H9 (cell line): ENCODE results near the gene MYO18A. TPM values are rescaled to one million over a fixed set of nuclear protein-coding genes. Genes with fewer than 3 reads are reported as not detected.

Experiments used
- DNase-seq: peaks from one replicate; pipeline ENCODE4 v3.0.0-alpha.2; 2017
- H2AFZ ChIP-seq: one replicate; pipeline ENCODE4 v1.6.1; 2013; ENCODE audit warnings: mild to moderate bottlenecking, low read length, control low read depth, moderate library complexity
- H2AK5ac ChIP-seq: 2 replicates; pipeline ENCODE4 v1.6.1; 2013; ENCODE audit warnings: low read length, control low read depth, mixed read lengths; ENCODE audit not compliant: insufficient read length
- H2BK120ac ChIP-seq: one replicate; pipeline ENCODE4 v1.6.1; 2013; ENCODE audit warnings: low read depth, mild to moderate bottlenecking, low read length, control low read depth, inconsistent platforms; ENCODE audit not compliant: poor library complexity, severe bottlenecking
- H2BK12ac ChIP-seq: 2 replicates; pipeline ENCODE4 v1.6.1; 2013; ENCODE audit warnings: low read length, control low read depth, mixed read lengths, low read depth; ENCODE audit not compliant: insufficient read length
- H2BK15ac ChIP-seq: 2 replicates; pipeline ENCODE4 v1.6.1; 2013; ENCODE audit warnings: low read depth, low read length, control low read depth
- H2BK20ac ChIP-seq: one replicate; pipeline ENCODE4 v1.6.1; 2013; ENCODE audit warnings: low read depth, mild to moderate bottlenecking, low read length, control low read depth, inconsistent platforms; ENCODE audit not compliant: poor library complexity, severe bottlenecking
- H2BK5ac ChIP-seq: 2 replicates; pipeline ENCODE4 v1.6.1; 2013; ENCODE audit warnings: low read length, control low read depth, mixed read lengths; ENCODE audit not compliant: insufficient read length
- H3K14ac ChIP-seq: 2 replicates; pipeline ENCODE4 v1.6.1; 2013; ENCODE audit warnings: low read length, control low read depth; ENCODE audit not compliant: insufficient read depth
- H3K18ac ChIP-seq: 2 replicates; pipeline ENCODE4 v1.6.1; 2013; ENCODE audit warnings: low read depth, mild to moderate bottlenecking, mixed read lengths, low read length, control low read depth; ENCODE audit not compliant: insufficient read length
- H3K23ac ChIP-seq: 2 replicates; pipeline ENCODE4 v1.6.1; 2013; ENCODE audit warnings: low read length, control low read depth, mixed read lengths, low read depth; ENCODE audit not compliant: insufficient read length
- H3K23me2 ChIP-seq: 2 replicates; pipeline ENCODE4 v1.6.1; 2013; ENCODE audit warnings: low read depth, mild to moderate bottlenecking, mixed read lengths, low read length, control low read depth; ENCODE audit not compliant: insufficient read length, poor library complexity, severe bottlenecking
- H3K27ac ChIP-seq: 2 replicates; pipeline ENCODE4 v1.5.1; 2013; ENCODE audit warnings: low read length, control low read depth, mixed read lengths, low read depth; ENCODE audit not compliant: insufficient read length
- H3K27me3 ChIP-seq: 2 replicates; pipeline ENCODE4 v1.6.1; 2013; ENCODE audit warnings: low read length, control low read depth, inconsistent platforms; ENCODE audit not compliant: insufficient read depth
- H3K4ac ChIP-seq: 2 replicates; pipeline ENCODE4 v1.6.1; 2013; ENCODE audit warnings: low read depth, mild to moderate bottlenecking, control low read depth, inconsistent platforms, low read length, moderate library complexity
- H3K4me1 ChIP-seq: 2 replicates; pipeline ENCODE4 v1.6.1; 2013; ENCODE audit warnings: low read length, control low read depth, inconsistent platforms; ENCODE audit not compliant: insufficient read depth
- H3K4me2 ChIP-seq: 2 replicates; pipeline ENCODE4 v1.6.1; 2013; ENCODE audit warnings: low read length, control low read depth, mixed read lengths; ENCODE audit not compliant: insufficient read length, insufficient read depth
- H3K56ac ChIP-seq: 2 replicates; pipeline ENCODE4 v1.6.1; 2013; ENCODE audit warnings: low read depth, mild to moderate bottlenecking, mixed read lengths, low read length, control low read depth; ENCODE audit not compliant: insufficient read length
- H3K79me1 ChIP-seq: 2 replicates; pipeline ENCODE4 v1.6.1; 2013; ENCODE audit warnings: low read depth, mild to moderate bottlenecking, moderate library complexity, low read length, control low read depth, inconsistent platforms; ENCODE audit not compliant: insufficient read depth, poor library complexity, severe bottlenecking
- H3K79me2 ChIP-seq: 2 replicates; pipeline ENCODE4 v1.6.1; 2013; ENCODE audit warnings: low read length, control low read depth, inconsistent platforms; ENCODE audit not compliant: insufficient read depth
- H3K9ac ChIP-seq: 2 replicates; pipeline ENCODE4 v1.6.1; 2013; ENCODE audit warnings: low read length, control low read depth, mixed read lengths; ENCODE audit not compliant: insufficient read length; ENCODE audit errors: extremely low read depth
- H3K9me3 ChIP-seq: one replicate; pipeline ENCODE4 v1.6.1; 2013; ENCODE audit warnings: low read depth, low read length, inconsistent platforms; ENCODE audit not compliant: control insufficient read depth
- H3T11ph ChIP-seq: one replicate; pipeline ENCODE4 v1.6.1; 2013; ENCODE audit warnings: mild to moderate bottlenecking, low read length, control low read depth, inconsistent platforms
- H4K20me1 ChIP-seq: one replicate; pipeline ENCODE4 v1.6.1; 2013; ENCODE audit not compliant: control insufficient read depth, insufficient read length, insufficient read depth
- H4K5ac ChIP-seq: 2 replicates; pipeline ENCODE4 v1.6.1; 2013; ENCODE audit warnings: low read depth, mild to moderate bottlenecking, mixed read lengths, low read length, control low read depth; ENCODE audit not compliant: insufficient read length
- H4K8ac ChIP-seq: replicated peaks from 2 replicates; pipeline ENCODE4 v1.6.1; 2013; ENCODE audit warnings: low read length, control low read depth, mixed read lengths, low read depth; ENCODE audit not compliant: insufficient read length
- H4K91ac ChIP-seq: 2 replicates; pipeline ENCODE4 v1.6.1; 2013; ENCODE audit warnings: low read depth, mild to moderate bottlenecking, moderate library complexity, mixed read lengths, low read length, control low read depth; ENCODE audit not compliant: insufficient read length
- H3K27ac Mint-ChIP-seq, 3 experiments: 2 replicates in 2 of 3; 3 replicates in 1 of 3; pipeline ENCODE4 v1.8.0; 2020 to 2021; ENCODE audit warnings: mixed read lengths in 3 of 3, mild to moderate bottlenecking in 1 of 3, moderate library complexity in 1 of 3
- H3K27me3 Mint-ChIP-seq: 2 replicates; pipeline ENCODE4 v1.8.0; 2021; ENCODE audit warnings: low read depth, mild to moderate bottlenecking, moderate library complexity, mixed read lengths
- H3K36me3 Mint-ChIP-seq, 3 experiments: 2 replicates in 2 of 3; 3 replicates in 1 of 3; pipeline ENCODE4 v1.8.0; 2020 to 2021; ENCODE audit warnings: low read depth in 3 of 3, mixed read lengths in 3 of 3; ENCODE audit not compliant: insufficient read depth in 1 of 3
- H3K4me1 Mint-ChIP-seq, 2 experiments: 2 replicates each; pipeline ENCODE4 v1.8.0; 2020; ENCODE audit warnings: mixed read lengths in 2 of 2
- H3K4me3 Mint-ChIP-seq, 2 experiments: 2 replicates in 1 of 2; 3 replicates in 1 of 2; pipeline ENCODE4 v1.8.0; 2020 to 2021; ENCODE audit warnings: mild to moderate bottlenecking in 2 of 2, mixed read lengths in 2 of 2, moderate library complexity in 1 of 2
- H3K9me3 Mint-ChIP-seq, 2 experiments: 2 replicates in 1 of 2; 3 replicates in 1 of 2; pipeline ENCODE4 v1.8.0; 2020; ENCODE audit warnings: mild to moderate bottlenecking in 2 of 2, mixed read lengths in 2 of 2, moderate library complexity in 1 of 2
- CTCF ChIP-seq: fragments of 200-600 bp; sonication (generic); conservative IDR thresholded peaks from 3 replicates; pipeline ENCODE4 v1.8.0; 2021; ENCODE audit warnings: antibody characterized with exemption, mild to moderate bottlenecking
- WGBS: extraction: QIAGEN DNeasy Blood & Tissue Kit; methylation state at CpG from one replicate; pipeline ENCODE4 v1.1.7; 2013; ENCODE audit warnings: missing lambda C conversion rate, low lambda C conversion rate, mixed read lengths; ENCODE audit not compliant: insufficient read length; ENCODE audit errors: extremely low coverage; 5-methylcytosine and 5-hydroxymethylcytosine counted together
- total RNA-seq: library from RNA; stranded (reverse); gene quantifications from 2 replicates; pipeline ENCODE4 v1.2.1, GENCODE V29; 2021

Gene MYO18A
- total RNA-seq, 1 experiment from 2014 or later = 21.6 TPM

GRCh38 chr17:29090750-29091605, 89.2 kb downstream of the MYO18A start:
- no peaks in the 10 kb centered on the region for H3K27me3 ChIP-seq
- no peak overlapping the region for H3K23ac ChIP-seq
- no peak overlapping the region for H2BK15ac ChIP-seq
- H3K14ac ChIP-seq = no peak overlapping the region; the same call in 1 of the 2 replicates
- H3K79me1 ChIP-seq = no peaks in the 10 kb centered on the region
- H3K4me2 ChIP-seq = no peak overlapping the region
- no peak overlapping the region for H3K9ac ChIP-seq
- no peak overlapping the region for H2BK5ac ChIP-seq
- no peak overlapping the region for H3K18ac ChIP-seq
- no peak overlapping the region for H2AFZ ChIP-seq
- Mint-ChIP-seq H3K36me3 (peaks cover 21 to 64% (median 56%) of the 10 kb centered on the region in 3 experiments), H3K4me3 (no peak overlapping the region), H3K27me3 (no peaks in the 10 kb centered on the region), H3K4me1 (peaks cover 33 to 46% of the 10 kb centered on the region in 2 experiments), H3K27ac (peak overlapping the region in 2 of 3 experiments; percentile 84 to 85; a peak in 4 of 7 replicates), H3K9me3 (no peaks in the 10 kb centered on the region)
- no peak overlapping the region for H2BK20ac ChIP-seq
- peaks cover 3% of the 10 kb centered on the region for H3K4me1 ChIP-seq
- H3K56ac ChIP-seq = no peak overlapping the region
- no peak overlapping the region for H3K27ac ChIP-seq
- no peak overlapping the region for H4K91ac ChIP-seq
- no peak for DNase-seq
- no peak overlapping the region for H2AK5ac ChIP-seq
- no peaks in the 10 kb centered on the region for H3K79me2 ChIP-seq
- H2BK120ac ChIP-seq = no peak overlapping the region
- no peaks in the 10 kb centered on the region for H4K20me1 ChIP-seq
- H4K5ac ChIP-seq = no peak overlapping the region
- H3K9me3 ChIP-seq = no peaks in the 10 kb centered on the region
- WGBS = no CpG with 5 or more reads among the region's 12 CpGs
- no peak overlapping the region for H2BK12ac ChIP-seq
- H4K8ac ChIP-seq = no peak overlapping the region
- H3T11ph ChIP-seq = no peak overlapping the region
- no peak overlapping the region for H3K4ac ChIP-seq
- peak; percentile 35; the same call in 1 of the 3 replicates for TF ChIP-seq CTCF
- no peaks in the 10 kb centered on the region for H3K23me2 ChIP-seq
